T-helper 17 cell (primary cell): ENCODE results near the gene CDC25A. TPM values are rescaled to one million over a fixed set of nuclear protein-coding genes. Genes with fewer than 3 reads are reported as not detected.
"Not testable (repeated sequence)": the region's sequence is repeated elsewhere in the genome, so short reads cannot be mapped to it uniquely, and the experiment has no call there.

Experiments
- ATAC-seq: fragments of 150-1000 bp; cut with Tn5 transposase; 2 replicates; pipeline ENCODE4 v1.10.0; 2021; ENCODE audit warnings: mild to moderate bottlenecking, moderate library complexity
- DNase-seq, 3 donors: peaks; one replicate each; pipeline versions ENCODE4 v3.0.0 to v3.0.0-alpha.2; 2020 to 2021
- H3K9me3 ChIP-seq: one replicate; pipeline ENCODE4 v1.7.0; 2013; ENCODE audit warnings: low read length, mild to moderate bottlenecking; ENCODE audit not compliant: control insufficient read depth, poor library complexity, severe bottlenecking
- H3K27ac Mint-ChIP-seq: one replicate; pipeline ENCODE4 v1.8.0; 2022; ENCODE audit warnings: mild to moderate bottlenecking, moderate library complexity, mixed read lengths
- H3K27me3 Mint-ChIP-seq: one replicate; pipeline ENCODE4 v1.8.0; 2022; ENCODE audit warnings: mixed read lengths
- H3K36me3 Mint-ChIP-seq: one replicate; pipeline ENCODE4 v1.8.0; 2022; ENCODE audit warnings: low read depth, mixed read lengths
- H3K4me1 Mint-ChIP-seq: one replicate; pipeline ENCODE4 v1.8.0; 2022; ENCODE audit warnings: mild to moderate bottlenecking, mixed read lengths
- H3K4me3 Mint-ChIP-seq: one replicate; pipeline ENCODE4 v1.8.0; 2022; ENCODE audit warnings: mild to moderate bottlenecking, moderate library complexity, mixed read lengths
- total RNA-seq, 4 donors: library from RNA in 2 of 4; stranded (reverse) in 2 of 4; gene quantifications; one replicate each; pipeline ENCODE4 v1.2.3 and lab custom pipeline; 2022 to 2026

Gene CDC25A
- total RNA-seq, 2 donors from 2014 or later: 0.22 to 0.44 TPM

DNA sequence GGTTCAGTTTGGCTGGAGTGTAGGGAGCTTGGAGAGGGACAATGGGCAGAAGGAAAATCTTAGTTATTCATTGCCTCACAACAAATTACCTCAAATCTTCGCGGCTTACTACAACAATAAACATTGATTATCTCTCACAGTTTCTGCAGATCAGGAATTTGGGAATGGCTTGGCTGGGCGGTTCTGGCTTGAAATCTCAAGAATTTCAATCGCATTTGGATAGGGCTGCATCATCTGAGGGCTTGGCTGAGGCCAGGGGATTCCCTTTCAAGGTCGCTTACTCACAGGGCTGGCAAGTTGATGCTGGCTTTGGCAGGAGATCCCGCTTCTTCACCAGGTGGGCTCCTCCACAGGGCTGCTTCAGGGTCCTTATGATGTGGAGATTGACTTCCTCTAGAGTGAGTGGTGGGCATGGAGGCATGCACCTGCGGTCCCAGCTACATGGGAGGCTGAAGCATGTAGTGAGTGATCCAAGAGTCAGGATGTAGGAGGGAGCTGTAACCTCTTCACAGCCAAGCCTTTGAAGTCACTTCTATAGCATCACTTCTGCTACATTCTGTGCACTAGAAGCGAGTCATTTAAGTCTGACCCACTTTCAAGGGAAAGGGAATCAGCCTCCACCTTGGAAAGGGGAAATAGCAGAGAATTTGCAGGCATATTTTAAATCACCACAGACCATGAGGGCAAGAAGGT, 63.1 kb downstream of the CDC25A start:
- no peaks in the 10 kb centered on the region for H3K36me3 Mint-ChIP-seq
- no peak for ATAC-seq
- H3K27ac Mint-ChIP-seq: no peak overlapping the region
- no peak overlapping the region for H3K4me3 Mint-ChIP-seq
- no peaks in the 10 kb centered on the region for H3K4me1 Mint-ChIP-seq
- H3K9me3 ChIP-seq: no peaks in the 10 kb centered on the region
- no peak for DNase-seq
- no peaks in the 10 kb centered on the region for H3K27me3 Mint-ChIP-seq

DNA sequence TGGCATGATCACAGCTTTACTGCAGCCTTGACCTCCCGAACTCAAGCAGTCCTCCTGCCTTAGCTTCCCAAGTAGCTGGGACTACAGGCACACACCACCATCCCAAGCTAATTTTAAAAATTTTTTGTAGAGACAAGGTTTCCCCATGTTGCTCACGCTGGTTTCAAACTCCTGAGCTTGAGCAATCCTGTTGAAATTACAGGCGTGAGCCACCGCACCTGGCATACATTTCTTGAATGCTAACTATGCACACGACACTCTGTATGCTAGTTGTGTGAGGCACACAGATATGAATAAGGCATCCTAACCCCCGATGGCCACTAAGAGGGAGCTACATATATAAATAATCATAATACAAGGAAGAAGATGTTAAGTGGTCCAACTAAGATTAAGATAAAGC, 64.9 kb downstream of the CDC25A start:
- Mint-ChIP-seq H3K4me1 (peaks cover under 1% of the 10 kb centered on the region), H3K36me3 (no peaks in the 10 kb centered on the region), H3K27me3 (no peaks in the 10 kb centered on the region), H3K27ac (no peak overlapping the region), H3K4me3 (no peak overlapping the region)
- no peaks in the 10 kb centered on the region for H3K9me3 ChIP-seq
- DNase-seq: no peak
- no peak for ATAC-seq

DNA sequence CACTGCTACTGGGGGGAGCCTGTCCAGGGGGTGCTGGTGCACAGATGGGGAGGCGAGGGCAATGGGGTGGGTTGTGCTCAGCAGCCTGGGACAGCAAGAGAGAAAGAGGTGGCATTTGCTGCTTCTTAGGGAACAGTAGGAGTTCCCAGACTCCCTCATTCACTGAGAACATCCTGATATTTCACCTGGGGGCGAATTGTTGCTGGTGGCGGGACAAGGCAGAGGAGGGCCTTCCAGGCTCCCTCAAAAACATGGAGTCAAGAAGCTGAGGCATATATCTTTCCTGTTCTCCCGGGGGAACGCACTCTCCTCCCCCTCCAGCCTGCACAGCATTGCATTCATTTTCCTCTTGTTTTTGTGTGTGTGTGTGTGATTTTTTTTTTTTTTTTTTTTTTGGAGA, 65.7 kb downstream of the CDC25A start:
- Mint-ChIP-seq H3K27me3 (no peaks in the 10 kb centered on the region), H3K27ac (no peak overlapping the region), H3K4me3 (no peak overlapping the region), H3K36me3 (peaks cover 2% of the 10 kb centered on the region), H3K4me1 (peaks cover 4% of the 10 kb centered on the region)
- DNase-seq (no peak), ATAC-seq (no peak)
- no peaks in the 10 kb centered on the region for H3K9me3 ChIP-seq

DNA sequence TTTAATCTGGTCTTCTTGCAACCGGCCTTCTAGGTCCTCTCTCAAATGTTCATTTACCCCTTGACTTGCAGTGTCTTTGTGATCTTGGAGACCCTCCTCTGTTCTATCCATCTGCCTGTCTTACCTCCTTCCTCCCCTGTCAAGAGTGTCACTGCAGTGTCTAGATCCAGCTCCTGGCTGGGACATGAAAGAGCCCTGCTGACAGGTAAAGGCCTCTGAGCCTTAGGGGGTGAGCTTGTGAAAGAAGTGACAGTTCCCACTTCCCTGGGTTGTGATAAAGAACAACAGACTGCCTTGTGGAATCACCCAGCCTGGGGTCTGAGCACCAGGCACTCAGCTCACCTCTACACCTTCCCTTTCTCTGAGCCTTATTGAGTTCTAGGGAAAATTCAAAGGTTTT, 68.0 kb downstream of the CDC25A start:
- peaks cover 2% of the 10 kb centered on the region for H3K36me3 Mint-ChIP-seq
- H3K27me3 Mint-ChIP-seq: no peaks in the 10 kb centered on the region
- no peak for DNase-seq
- H3K27ac Mint-ChIP-seq: no peak overlapping the region
- H3K4me1 Mint-ChIP-seq: peaks cover 4% of the 10 kb centered on the region
- no peak for ATAC-seq
- no peaks in the 10 kb centered on the region for H3K9me3 ChIP-seq
- no peak overlapping the region for H3K4me3 Mint-ChIP-seq

DNA sequence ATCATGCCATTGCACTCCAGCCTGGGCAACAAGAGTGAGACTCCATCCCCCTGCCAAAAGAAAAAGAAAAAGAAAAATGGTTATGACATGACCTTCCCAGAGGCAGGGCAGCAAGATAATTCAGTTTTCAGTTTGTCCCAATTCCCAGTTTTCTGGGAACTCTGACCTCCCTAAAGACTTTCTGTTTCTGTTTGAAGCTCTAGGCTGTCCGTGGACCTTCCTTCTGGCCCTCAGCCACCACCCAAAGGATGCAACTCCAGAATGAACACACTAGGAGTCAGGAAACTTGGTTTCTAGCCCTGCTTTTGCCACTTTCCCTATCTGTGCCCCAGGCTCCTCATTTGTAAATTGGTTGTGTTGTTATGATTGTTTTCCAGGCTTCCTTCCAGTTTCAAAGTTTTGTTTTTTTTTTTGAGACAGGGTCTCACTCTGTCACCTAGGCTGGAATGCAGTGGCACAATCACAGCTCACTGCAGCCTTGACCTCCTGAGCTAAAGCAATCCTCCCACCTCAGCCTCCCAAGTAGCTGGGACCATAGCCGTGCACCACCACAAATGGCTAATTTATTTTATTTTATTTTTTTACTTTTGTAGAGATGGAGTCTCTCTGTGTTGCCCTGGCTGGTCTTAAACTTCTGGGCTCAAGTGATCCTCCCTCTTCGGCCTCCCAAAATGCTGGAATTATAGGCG, 68.6 kb downstream of the CDC25A start:
- no peak for ATAC-seq
- peaks cover 4% of the 10 kb centered on the region for H3K4me1 Mint-ChIP-seq
- no peak overlapping the region for H3K27ac Mint-ChIP-seq
- H3K4me3 Mint-ChIP-seq: no peak overlapping the region
- H3K36me3 Mint-ChIP-seq: peaks cover 2% of the 10 kb centered on the region
- no peaks in the 10 kb centered on the region for H3K27me3 Mint-ChIP-seq
- DNase-seq: no peak
- no peaks in the 10 kb centered on the region for H3K9me3 ChIP-seq

DNA sequence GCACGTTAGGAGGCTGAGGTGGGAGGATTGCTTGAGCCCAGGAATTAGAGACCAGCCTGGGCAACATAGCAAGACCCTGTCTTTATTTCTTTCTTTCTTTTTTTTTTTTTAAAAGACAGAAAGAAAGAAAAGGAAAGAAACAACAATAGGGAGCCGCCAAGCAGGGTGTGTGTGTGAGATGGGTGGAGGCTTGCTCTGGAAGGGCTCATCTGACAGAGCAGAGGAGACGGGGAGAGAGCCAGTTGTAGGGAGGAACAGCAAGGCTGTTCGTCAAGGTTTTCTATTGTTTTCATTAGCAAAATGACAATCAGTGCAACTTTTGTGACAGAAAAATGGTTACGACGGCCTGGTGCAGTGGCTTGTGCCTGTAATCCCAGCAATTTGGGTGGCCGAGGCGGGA, 69.3 kb downstream of the CDC25A start:
- no peak overlapping the region for H3K4me3 Mint-ChIP-seq
- H3K4me1 Mint-ChIP-seq: peaks cover 4% of the 10 kb centered on the region
- no peaks in the 10 kb centered on the region for H3K9me3 ChIP-seq
- no peak for DNase-seq
- H3K27me3 Mint-ChIP-seq: no peaks in the 10 kb centered on the region
- H3K27ac Mint-ChIP-seq: no peak overlapping the region
- ATAC-seq: no peak
- H3K36me3 Mint-ChIP-seq: peaks cover 2% of the 10 kb centered on the region

DNA sequence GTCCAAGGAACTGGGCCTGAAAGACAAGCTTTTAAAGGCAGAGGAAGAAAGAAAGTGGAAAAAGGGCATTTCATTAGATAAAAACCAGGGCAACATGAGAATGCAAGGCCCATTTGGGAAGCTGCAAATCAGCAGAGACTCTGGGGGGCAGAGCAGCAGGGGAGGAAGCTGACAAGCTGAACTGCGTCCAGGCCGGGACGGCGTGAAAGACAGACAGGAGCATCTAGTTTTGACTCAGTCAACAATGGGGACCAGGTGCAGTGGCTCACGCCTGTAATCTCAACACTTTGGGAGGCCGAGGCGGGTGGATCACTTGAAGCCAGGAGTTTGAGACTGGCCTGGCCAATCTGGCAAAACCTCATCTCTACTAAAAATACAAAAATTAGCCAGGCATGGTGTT, 69.9 kb downstream of the CDC25A start:
- Mint-ChIP-seq H3K27ac (no peak overlapping the region), H3K27me3 (no peaks in the 10 kb centered on the region), H3K4me1 (peaks cover 4% of the 10 kb centered on the region), H3K36me3 (peaks cover 2% of the 10 kb centered on the region), H3K4me3 (peak overlapping the region; percentile 39)
- ATAC-seq (no peak), DNase-seq (no peak)
- no peaks in the 10 kb centered on the region for H3K9me3 ChIP-seq

DNA sequence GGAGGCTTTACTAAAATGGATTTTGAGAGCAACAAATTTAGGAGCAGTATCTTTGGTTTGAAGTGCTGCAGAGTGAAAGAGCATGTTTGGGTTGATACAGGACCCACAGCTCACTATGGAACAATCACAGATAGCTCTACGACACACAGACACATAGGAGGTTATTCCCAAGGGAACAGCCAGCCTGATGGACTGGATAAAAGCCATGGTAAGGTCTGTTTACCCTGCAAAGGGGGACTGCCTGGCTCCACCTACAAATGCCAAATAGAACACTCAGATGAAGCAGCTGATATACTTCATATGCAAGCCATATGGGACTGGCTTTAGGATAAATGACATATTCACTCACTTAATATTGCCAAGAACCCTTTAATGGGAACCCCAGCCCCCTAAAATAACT, 75.4 kb downstream of the CDC25A start:
- Mint-ChIP-seq H3K27me3 (no peaks in the 10 kb centered on the region), H3K4me1 (peaks cover 6% of the 10 kb centered on the region), H3K4me3 (peak overlapping the region; percentile 43), H3K36me3 (peaks cover under 1% of the 10 kb centered on the region), H3K27ac (peak overlapping the region; percentile 91)
- no peak for DNase-seq
- no peaks in the 10 kb centered on the region for H3K9me3 ChIP-seq
- no peak for ATAC-seq

DNA sequence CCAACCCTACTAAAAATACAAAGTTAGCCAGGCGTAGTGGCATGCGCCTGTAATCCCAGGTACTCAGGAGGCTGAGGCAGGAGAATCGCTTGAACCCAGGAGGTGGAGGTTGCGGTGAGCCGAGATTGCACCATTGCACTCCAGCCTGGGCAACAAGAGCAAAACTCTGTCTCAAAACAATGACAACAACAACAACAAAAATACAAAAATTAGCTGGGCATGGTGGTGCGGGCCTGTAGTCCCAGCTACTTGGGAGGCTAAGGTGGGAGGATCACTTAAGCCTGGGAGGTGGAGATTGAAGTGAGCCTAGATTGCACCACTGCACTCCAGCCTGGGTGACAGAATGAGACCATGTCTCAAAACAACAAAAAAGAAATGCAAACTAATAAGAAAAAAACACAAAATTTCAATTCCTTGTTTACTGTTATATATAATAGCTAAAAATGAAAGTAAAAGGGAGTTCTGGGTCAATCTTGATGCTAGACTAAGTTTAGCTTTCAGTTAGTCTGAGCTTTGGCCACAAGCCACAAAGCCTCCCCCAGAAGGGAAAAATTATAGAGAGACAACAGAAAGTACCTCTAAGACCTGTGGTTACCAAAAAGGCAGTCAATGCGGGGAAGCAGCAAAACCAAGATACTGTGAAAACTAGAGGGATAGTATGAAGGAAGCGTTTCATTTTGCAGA, 76.0 kb downstream of the CDC25A start:
- not testable (repeated sequence) for DNase-seq, H3K36me3 Mint-ChIP-seq, H3K4me1 Mint-ChIP-seq, H3K27me3 Mint-ChIP-seq, H3K9me3 ChIP-seq
- Mint-ChIP-seq H3K4me3 (peak overlapping the region; percentile 43), H3K27ac (peak overlapping the region; percentile 91)
- peak; percentile 85 for ATAC-seq

DNA sequence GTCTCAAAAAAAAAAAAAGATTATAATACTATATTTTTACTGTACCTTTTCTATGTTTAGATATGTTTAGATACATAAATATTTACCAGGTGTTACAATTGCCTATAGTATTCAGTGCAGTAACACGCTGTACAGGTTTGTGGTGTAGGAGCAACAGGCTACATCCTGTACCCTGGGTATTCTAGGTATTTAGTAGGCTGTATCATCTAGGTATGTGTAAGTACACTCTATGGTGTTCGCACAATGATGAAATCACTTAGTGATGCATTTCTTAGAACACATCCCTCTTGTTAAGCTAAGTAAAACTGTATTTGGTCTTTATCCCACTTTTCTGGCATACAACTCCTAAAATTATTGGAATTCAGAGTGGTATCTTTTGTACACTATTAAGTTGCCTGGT, 77.8 kb downstream of the CDC25A start:
- no peaks in the 10 kb centered on the region for H3K9me3 ChIP-seq
- DNase-seq (no peak), ATAC-seq (no peak)
- peaks cover 2% of the 10 kb centered on the region for H3K36me3 Mint-ChIP-seq
- H3K27ac Mint-ChIP-seq: no peak overlapping the region
- no peak overlapping the region for H3K4me3 Mint-ChIP-seq
- peaks cover 7% of the 10 kb centered on the region for H3K27me3 Mint-ChIP-seq
- H3K4me1 Mint-ChIP-seq: peaks cover 8% of the 10 kb centered on the region

DNA sequence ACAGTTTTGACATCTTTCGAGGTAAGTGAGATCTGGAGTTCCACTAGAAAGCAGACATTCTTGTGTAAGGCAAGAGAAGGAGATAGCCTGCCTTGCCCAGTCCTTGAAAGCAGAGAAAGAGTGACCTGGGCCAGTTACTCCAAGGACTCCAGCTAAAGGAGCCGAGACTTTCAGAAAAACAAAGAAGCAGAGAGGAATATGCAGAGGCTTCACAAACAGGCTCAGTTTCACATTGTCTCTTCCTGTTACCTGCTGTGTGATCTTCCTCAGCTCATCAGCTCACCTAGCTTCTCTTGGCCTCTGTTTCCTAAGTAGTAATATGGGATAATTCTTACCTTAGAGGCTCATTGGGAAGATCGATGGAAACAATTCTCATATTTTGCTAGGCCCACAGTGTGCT, 81.0 kb downstream of the CDC25A start:
- peaks cover 4% of the 10 kb centered on the region for H3K4me1 Mint-ChIP-seq
- ATAC-seq (no peak), DNase-seq (no peak)
- H3K27me3 Mint-ChIP-seq: peaks cover 7% of the 10 kb centered on the region
- no peaks in the 10 kb centered on the region for H3K9me3 ChIP-seq
- H3K27ac Mint-ChIP-seq: no peak overlapping the region
- peaks cover 2% of the 10 kb centered on the region for H3K36me3 Mint-ChIP-seq
- H3K4me3 Mint-ChIP-seq: no peak overlapping the region
